ENCODE data around the gene CAMK2D.

- no peak for TF ChIP-seq CTCF (IDR thresholded peaks at IDR 0.05)
- no peak for TF ChIP-seq EP300 (IDR thresholded peaks at IDR 0.05)
- TF ChIP-seq POLR2A (IDR thresholded peaks at IDR 0.05; ENCODE audit: low read depth) = no peak
These were observed 82.9 kb downstream of the CAMK2D start for GRCh38 chr4:113678641-113679040.

All from esophagus muscularis mucosa (tissue), 4 donors.